Kidney epithelial cell (primary cell): ENCODE data around the gene CISD3. TPM values are rescaled to one million over a fixed set of nuclear protein-coding genes. Genes with fewer than 3 reads are reported as not detected.
A peak's percentile ranks its signal among the peaks of the same experiment; 100 is the strongest.

ENCODE experiments used
- DNase-seq: peaks from one replicate; pipeline ENCODE4 v3.0.0-alpha.2; 2010; ENCODE audit warnings: low read depth
- H3K27me3 ChIP-seq: 2 replicates; pipeline ENCODE4 v1.6.0; 2011; ENCODE audit warnings: low read length; ENCODE audit not compliant: control insufficient read depth, insufficient read depth
- H3K36me3 ChIP-seq: 2 replicates; pipeline ENCODE4 v1.5.1; 2011; ENCODE audit warnings: low read length; ENCODE audit not compliant: control insufficient read depth, insufficient read depth
- H3K4me3 ChIP-seq: 2 replicates; pipeline ENCODE4 v1.5.1; 2011; ENCODE audit warnings: low read depth, mild to moderate bottlenecking, control low read depth, low read length
- total RNA-seq: library from RNA; depleted of rRNA; stranded (reverse); fragments of >200 nt; gene quantifications from 2 replicates; pipeline ENCODE4 v1.2.3, GENCODE V29; 2015
- TF ChIP-seq, protein P1 (sequence below): IDR thresholded peaks from 2 replicates; pipeline ENCODE4 v1.5.1; 2011; ENCODE audit warnings: mild to moderate bottlenecking, moderate library complexity, low read length, control low read depth, inconsistent platforms; ENCODE audit not compliant: insufficient read depth, poor library complexity, severe bottlenecking

The CISD3 gene
- total RNA-seq, 1 donor from 2014 or later = 4.1 TPM

GRCh38 chr17:38733982-38734973, 4.1 kb downstream of the CISD3 start:
- no peak for DNase-seq
- TF ChIP-seq, protein P1, sequence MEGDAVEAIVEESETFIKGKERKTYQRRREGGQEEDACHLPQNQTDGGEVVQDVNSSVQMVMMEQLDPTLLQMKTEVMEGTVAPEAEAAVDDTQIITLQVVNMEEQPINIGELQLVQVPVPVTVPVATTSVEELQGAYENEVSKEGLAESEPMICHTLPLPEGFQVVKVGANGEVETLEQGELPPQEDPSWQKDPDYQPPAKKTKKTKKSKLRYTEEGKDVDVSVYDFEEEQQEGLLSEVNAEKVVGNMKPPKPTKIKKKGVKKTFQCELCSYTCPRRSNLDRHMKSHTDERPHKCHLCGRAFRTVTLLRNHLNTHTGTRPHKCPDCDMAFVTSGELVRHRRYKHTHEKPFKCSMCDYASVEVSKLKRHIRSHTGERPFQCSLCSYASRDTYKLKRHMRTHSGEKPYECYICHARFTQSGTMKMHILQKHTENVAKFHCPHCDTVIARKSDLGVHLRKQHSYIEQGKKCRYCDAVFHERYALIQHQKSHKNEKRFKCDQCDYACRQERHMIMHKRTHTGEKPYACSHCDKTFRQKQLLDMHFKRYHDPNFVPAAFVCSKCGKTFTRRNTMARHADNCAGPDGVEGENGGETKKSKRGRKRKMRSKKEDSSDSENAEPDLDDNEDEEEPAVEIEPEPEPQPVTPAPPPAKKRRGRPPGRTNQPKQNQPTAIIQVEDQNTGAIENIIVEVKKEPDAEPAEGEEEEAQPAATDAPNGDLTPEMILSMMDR = peak; percentile 36
- H3K27me3 ChIP-seq = no peaks in the 10 kb centered on the region
- peaks cover 3% of the 10 kb centered on the region for H3K36me3 ChIP-seq
- H3K4me3 ChIP-seq = no peak overlapping the region

- TF ChIP-seq, protein P1 = peak; percentile 95
- no peak overlapping the region for H3K4me3 ChIP-seq
- H3K27me3 ChIP-seq = no peaks in the 10 kb centered on the region
- DNase-seq = no peak
- H3K36me3 ChIP-seq = peaks cover 3% of the 10 kb centered on the region
Observed at GRCh38 chr17:38735161-38735997, 5.2 kb downstream of the CISD3 start.

DNA sequence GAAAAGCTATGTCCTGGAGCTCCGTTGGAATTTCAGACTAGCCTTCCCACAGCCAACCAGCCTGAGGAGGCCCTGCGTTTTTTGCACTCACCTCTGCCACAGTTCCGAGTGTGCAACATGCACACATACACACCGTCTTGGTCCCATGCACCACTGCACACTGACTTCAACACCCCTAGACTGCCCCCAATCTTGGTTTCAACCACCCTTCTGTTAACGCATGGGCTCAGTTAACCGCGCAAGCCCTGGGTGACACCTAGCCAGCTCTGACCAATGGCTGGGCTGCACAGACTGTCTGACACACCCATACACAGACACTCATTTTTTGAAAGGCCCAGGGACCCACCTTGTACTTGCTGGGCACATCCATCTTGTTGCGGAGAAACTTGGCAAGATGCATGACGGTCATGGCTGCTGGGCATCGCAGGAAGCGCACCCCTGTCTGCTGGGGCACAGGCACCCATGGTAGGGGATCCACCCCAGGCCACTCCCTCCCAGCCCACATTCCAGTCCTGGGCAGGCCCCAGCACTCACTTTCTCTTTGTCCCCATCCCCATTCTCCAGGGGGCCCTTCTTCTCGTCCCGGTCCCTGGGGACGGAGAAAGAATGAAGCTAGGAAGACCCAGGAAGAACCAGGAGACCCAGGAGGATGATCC, 8.0 kb downstream of the CISD3 start:
- H3K27me3 ChIP-seq = no peaks in the 10 kb centered on the region
- H3K36me3 ChIP-seq = peaks cover 1% of the 10 kb centered on the region
- no peak for DNase-seq
- H3K4me3 ChIP-seq = no peak overlapping the region
- TF ChIP-seq, protein P1 = no peak

GRCh38 chr17:38738686-38739085, 8.5 kb downstream of the CISD3 start:
- peaks cover 1% of the 10 kb centered on the region for H3K36me3 ChIP-seq
- TF ChIP-seq, protein P1 = no peak
- no peaks in the 10 kb centered on the region for H3K27me3 ChIP-seq
- no peak for DNase-seq
- no peak overlapping the region for H3K4me3 ChIP-seq

- TF ChIP-seq, protein P1 = no peak
Observed at GRCh38 chr17:38739305-38739704, 9.2 kb downstream of the CISD3 start.

More at GRCh38 chr17:38739305-38739704, 9.2 kb downstream of the CISD3 start:
- Histone ChIP-seq H3K36me3 (peaks cover 1% of the 10 kb centered on the region), H3K4me3 (no peak overlapping the region), H3K27me3 (no peaks in the 10 kb centered on the region)
- DNase-seq = no peak
